IPS-NIHi7 (cell line): ENCODE data around the gene SYNJ1.
"Not testable (repeated sequence)": the region's sequence is repeated elsewhere in the genome, so short reads cannot be mapped to it uniquely, and the experiment has no call there.

Experiments
- DNase-seq: peaks from one replicate; pipeline ENCODE4 v3.0.0; 2012; ENCODE audit warnings: mixed read lengths; ENCODE audit errors: extremely low spot score

SYNJ1 gene

GRCh38 chr21:32612075-32612998 lies 115.5 kb downstream of the SYNJ1 start, which contains the start of gene CFAP298:
TSS of gene CFAP298 (minus strand) at chr21:32612377. CDS start at chr21:32612243, 134 bp downstream.
- peak; percentile 85 for DNase-seq

GRCh38 chr21:32611471-32611997 lies 116.3 kb downstream of the SYNJ1 start:
- DNase-seq, result peak; percentile 40

GRCh38 chr21:32610940-32611339 lies 116.9 kb downstream of the SYNJ1 start:
- not testable (repeated sequence) for DNase-seq

GRCh38 chr21:32608851-32609250 lies 119.0 kb downstream of the SYNJ1 start:
- DNase-seq, result no peak

GRCh38 chr21:32605469-32605868 lies 122.3 kb downstream of the SYNJ1 start:
- DNase-seq, result no peak

- peak; percentile 76 for DNase-seq
Measured at GRCh38 chr21:32604464-32604863, 123.3 kb downstream of the SYNJ1 start.

GRCh38 chr21:32603131-32603530 lies 124.7 kb downstream of the SYNJ1 start:
- no peak for DNase-seq

GRCh38 chr21:32602099-32602498 lies 125.7 kb downstream of the SYNJ1 start:
- DNase-seq, result no peak

- DNase-seq, result no peak
Measured at GRCh38 chr21:32599526-32599925, 128.3 kb downstream of the SYNJ1 start.

GRCh38 chr21:32599091-32599490 lies 128.7 kb downstream of the SYNJ1 start:
- no peak for DNase-seq

- no peak for DNase-seq
Measured at GRCh38 chr21:32597205-32597604, 130.6 kb downstream of the SYNJ1 start.

- no peak for DNase-seq
Measured at GRCh38 chr21:32595431-32595830, 132.4 kb downstream of the SYNJ1 start.

- DNase-seq, result no peak
Measured at GRCh38 chr21:32593690-32594089, 134.1 kb downstream of the SYNJ1 start.

GRCh38 chr21:32592929-32593502 lies 134.8 kb downstream of the SYNJ1 start:
- DNase-seq, result no peak

- DNase-seq, result no peak
Measured at GRCh38 chr21:32590130-32590529, 137.7 kb downstream of the SYNJ1 start.

- no peak for DNase-seq
Measured at GRCh38 chr21:32587651-32588050, 140.2 kb downstream of the SYNJ1 start.

- DNase-seq, result no peak
Measured at GRCh38 chr21:32587120-32587519, 140.7 kb downstream of the SYNJ1 start.

GRCh38 chr21:32585970-32586369 lies 141.8 kb downstream of the SYNJ1 start:
- no peak for DNase-seq

GRCh38 chr21:32585042-32585710 lies 142.6 kb downstream of the SYNJ1 start, which contains the start of gene TCP10L:
TSS of gene TCP10L (minus strand) at chr21:32585523. CDS start at chr21:32584304, 1,219 bp downstream.
- no peak for DNase-seq

- DNase-seq, result no peak
Measured at GRCh38 chr21:32584472-32584871, 143.3 kb downstream of the SYNJ1 start.

- DNase-seq, result no peak
Measured at GRCh38 chr21:32581732-32582131, 146.1 kb downstream of the SYNJ1 start.

GRCh38 chr21:32580949-32581348 lies 146.9 kb downstream of the SYNJ1 start:
- no peak for DNase-seq
